Vagina (tissue), 2 donors: ENCODE data around the gene PEG3.

ENCODE experiments used
- CTCF ChIP-seq, 3 experiments: fragments of 450-650 bp in 2 of 3; fragments of 200-600 bp in 1 of 3; sonication (generic) in 1 of 3; IDR thresholded peaks; one replicate each; pipeline ENCODE4 v1.5.1; 2017 to 2019; ENCODE audit warnings: antibody characterized with exemption in 3 of 3, mild to moderate bottlenecking in 2 of 3, moderate library complexity in 2 of 3
- POLR2A ChIP-seq, 2 donors: fragments of 450-650 bp; IDR thresholded peaks; one replicate each; pipeline ENCODE4 v1.6.1; 2017; ENCODE audit warnings: antibody characterized with exemption in 2 of 2, mild to moderate bottlenecking in 2 of 2, moderate library complexity in 2 of 2

- TF ChIP-seq CTCF (IDR thresholded peaks at IDR 0.05) (peak in 1 of 3 experiments; percentile 26), POLR2A (IDR thresholded peaks at IDR 0.05) (no peak)
These were observed 2.3 kb downstream of the PEG3 start for GRCh38 chr19:56838024-56838908.
